Fibroblast of villous mesenchyme (primary cell): Measurements from ENCODE around the gene MYO7B. TPM values are rescaled to one million over a fixed set of nuclear protein-coding genes. Genes with fewer than 3 reads are reported as not detected.

Experiments used
- DNase-seq: peaks from one replicate; pipeline ENCODE4 v3.0.0-alpha.2; 2010; ENCODE audit warnings: low read depth
- H3K4me3 ChIP-seq: 2 replicates; pipeline ENCODE4 v1.5.1; 2011; ENCODE audit warnings: low read depth, mild to moderate bottlenecking, low read length
- CTCF ChIP-seq: IDR thresholded peaks from 2 replicates; pipeline ENCODE4 v1.5.1; 2012; ENCODE audit warnings: low read depth, mild to moderate bottlenecking, low read length; ENCODE audit not compliant: insufficient read depth
- total RNA-seq: library from RNA; depleted of rRNA; stranded (reverse); fragments of >200 nt; gene quantifications from 2 replicates; pipeline ENCODE4 v1.2.3, GENCODE V29; 2012

Gene MYO7B
- total RNA-seq, 1 donor: 0.86 TPM

GRCh38 chr2:127565261-127566138 lies 30.0 kb downstream of the MYO7B start:
- no peak overlapping the region for H3K4me3 ChIP-seq
- DNase-seq: no peak
- TF ChIP-seq CTCF: no peak

GRCh38 chr2:127566139-127566417 lies 30.6 kb downstream of the MYO7B start:
- DNase-seq: no peak
- TF ChIP-seq CTCF: no peak
- no peak overlapping the region for H3K4me3 ChIP-seq

- H3K4me3 ChIP-seq: no peak overlapping the region
- no peak for DNase-seq
- no peak for TF ChIP-seq CTCF
Measured at GRCh38 chr2:127566576-127566975, 31.1 kb downstream of the MYO7B start.

- DNase-seq: no peak
Measured at GRCh38 chr2:127567351-127567854, 31.9 kb downstream of the MYO7B start.

GRCh38 chr2:127568128-127568527 lies 32.6 kb downstream of the MYO7B start:
- TF ChIP-seq CTCF: no peak
- DNase-seq: no peak
- no peak overlapping the region for H3K4me3 ChIP-seq

More at GRCh38 chr2:127567351-127567854, 31.9 kb downstream of the MYO7B start:
- TF ChIP-seq CTCF: no peak
- no peak overlapping the region for H3K4me3 ChIP-seq

GRCh38 chr2:127569666-127570065 lies 34.2 kb downstream of the MYO7B start:
- no peak for TF ChIP-seq CTCF
- DNase-seq: no peak
- H3K4me3 ChIP-seq: no peak overlapping the region
